ENCODE measurements around the gene PPP2R5E.

DNA sequence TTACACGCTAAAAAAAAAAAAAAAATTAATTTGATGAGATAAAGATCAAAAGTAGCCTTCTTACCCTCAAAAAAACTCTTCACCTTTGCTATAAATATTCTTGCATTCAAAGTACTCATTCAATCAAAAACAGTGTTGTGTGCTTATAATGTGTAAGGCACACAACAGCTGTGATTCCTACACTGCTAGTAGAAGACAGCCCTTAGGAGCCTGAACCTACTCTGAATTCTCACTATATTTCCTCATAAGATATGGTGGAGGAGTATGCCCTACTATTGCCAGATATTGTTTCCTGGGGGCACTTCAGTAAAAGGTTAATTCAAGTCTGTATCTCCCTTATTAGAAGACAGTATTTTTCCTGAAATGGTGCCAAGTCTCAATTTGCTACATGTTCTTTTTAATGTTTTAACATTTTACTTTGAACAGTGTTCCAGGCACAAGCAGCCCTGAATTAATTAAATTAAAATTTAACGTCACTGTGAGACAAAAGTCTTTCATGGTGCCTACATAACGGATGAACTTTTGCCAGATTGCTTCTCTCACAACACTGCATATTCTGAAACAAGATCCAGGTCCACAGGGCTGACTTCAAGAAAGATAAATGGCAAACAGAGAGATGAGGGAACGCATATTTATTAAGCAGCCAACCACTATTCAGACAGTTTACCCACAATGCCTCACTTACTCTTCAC lies 19.3 kb downstream of the PPP2R5E start:
- TF ChIP-seq POLR2AphosphoS5 (IDR thresholded peaks at IDR 0.05; ENCODE audit: low read depth, low read length) (no peak), SIN3A (IDR thresholded peaks at IDR 0.05; ENCODE audit: borderline replicate concordance, insufficient read depth, low read length) (no peak)
